Astrocyte of the spinal cord (primary cell): ENCODE measurements around the gene LRCH2.

Experiments used
- DNase-seq: peaks from one replicate; pipeline ENCODE4 v3.0.0; 2011; ENCODE audit warnings: low read depth, low spot score
- H3K4me3 ChIP-seq: 2 replicates; pipeline ENCODE4 v1.5.1; 2011; ENCODE audit warnings: low read depth, mild to moderate bottlenecking, low read length, moderate library complexity
- in situ Hi-C: cut with HindIII; loops from 2 replicates; pipeline ENCODE4 v1.10.0; 2017; ENCODE audit warnings: low sequenced_read_pairs
- TF ChIP-seq, protein P1 (sequence below): IDR thresholded peaks from 2 replicates; pipeline ENCODE4 v1.5.1; 2012; ENCODE audit warnings: low read depth, mild to moderate bottlenecking, low read length, inconsistent platforms

LRCH2 gene

DNA sequence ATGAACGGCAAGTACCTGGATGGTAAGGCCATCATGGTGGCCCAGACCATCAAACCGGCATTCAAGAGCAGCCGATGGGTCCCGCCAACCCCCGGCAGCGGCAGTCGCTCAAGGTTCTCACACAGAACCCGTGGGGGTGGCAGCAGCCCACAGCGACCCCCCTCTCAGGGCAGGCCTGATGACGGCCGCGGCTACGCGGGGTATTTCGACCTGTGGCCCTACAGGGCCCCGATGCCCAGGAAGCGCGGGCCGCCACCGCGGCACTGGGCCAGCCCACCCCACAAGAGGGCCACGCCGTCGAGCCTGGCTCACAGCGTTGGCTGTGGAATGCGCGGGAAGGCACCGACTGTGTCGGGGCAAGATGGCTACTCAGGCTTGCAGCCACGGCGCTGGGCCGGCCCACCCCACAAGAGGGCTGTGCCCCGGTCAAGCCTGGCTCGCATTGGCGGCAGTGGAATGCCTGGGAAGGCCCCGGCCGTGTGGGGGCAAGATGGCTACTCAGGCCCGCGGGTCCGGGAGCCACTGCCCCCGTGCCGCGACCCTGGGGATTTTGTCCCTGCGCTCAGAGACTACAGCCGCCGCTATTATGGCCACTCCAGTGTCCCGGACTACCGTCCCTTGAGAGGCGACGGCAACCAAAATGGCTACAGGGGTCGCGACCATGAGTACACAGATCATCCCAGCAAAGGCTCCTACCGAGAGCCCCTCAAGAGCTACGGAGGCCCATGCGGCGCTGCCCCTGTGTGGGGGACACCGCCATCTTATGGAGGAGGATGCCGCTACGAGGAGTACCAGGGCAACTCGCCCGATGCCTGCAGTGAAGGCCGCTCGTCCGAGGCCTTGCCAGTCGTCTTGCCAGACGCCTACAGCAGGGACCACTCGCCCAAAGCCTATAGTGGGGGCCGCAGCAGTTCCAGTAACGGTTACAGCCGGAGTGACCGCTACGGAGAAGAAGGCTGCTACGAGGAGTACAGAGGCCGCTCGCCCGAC, 44.0 kb downstream of the LRCH2 start:
- in situ Hi-C loops = no loop called here
- no peak for DNase-seq
- TF ChIP-seq, protein P1, sequence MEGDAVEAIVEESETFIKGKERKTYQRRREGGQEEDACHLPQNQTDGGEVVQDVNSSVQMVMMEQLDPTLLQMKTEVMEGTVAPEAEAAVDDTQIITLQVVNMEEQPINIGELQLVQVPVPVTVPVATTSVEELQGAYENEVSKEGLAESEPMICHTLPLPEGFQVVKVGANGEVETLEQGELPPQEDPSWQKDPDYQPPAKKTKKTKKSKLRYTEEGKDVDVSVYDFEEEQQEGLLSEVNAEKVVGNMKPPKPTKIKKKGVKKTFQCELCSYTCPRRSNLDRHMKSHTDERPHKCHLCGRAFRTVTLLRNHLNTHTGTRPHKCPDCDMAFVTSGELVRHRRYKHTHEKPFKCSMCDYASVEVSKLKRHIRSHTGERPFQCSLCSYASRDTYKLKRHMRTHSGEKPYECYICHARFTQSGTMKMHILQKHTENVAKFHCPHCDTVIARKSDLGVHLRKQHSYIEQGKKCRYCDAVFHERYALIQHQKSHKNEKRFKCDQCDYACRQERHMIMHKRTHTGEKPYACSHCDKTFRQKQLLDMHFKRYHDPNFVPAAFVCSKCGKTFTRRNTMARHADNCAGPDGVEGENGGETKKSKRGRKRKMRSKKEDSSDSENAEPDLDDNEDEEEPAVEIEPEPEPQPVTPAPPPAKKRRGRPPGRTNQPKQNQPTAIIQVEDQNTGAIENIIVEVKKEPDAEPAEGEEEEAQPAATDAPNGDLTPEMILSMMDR = no peak
- no peak overlapping the region for H3K4me3 ChIP-seq

GRCh38 chrX:115189110-115189509, 44.8 kb downstream of the LRCH2 start, which contains the start of gene RBMXL3:
TSS of gene RBMXL3 (plus strand) at chrX:115189410. CDS start at chrX:115189442, 32 bp downstream.
- no peak within 1 kb of the TSS for H3K4me3 ChIP-seq
- in situ Hi-C loops = no loop called here
- no peak for DNase-seq
- TF ChIP-seq, protein P1 = no peak

DNA sequence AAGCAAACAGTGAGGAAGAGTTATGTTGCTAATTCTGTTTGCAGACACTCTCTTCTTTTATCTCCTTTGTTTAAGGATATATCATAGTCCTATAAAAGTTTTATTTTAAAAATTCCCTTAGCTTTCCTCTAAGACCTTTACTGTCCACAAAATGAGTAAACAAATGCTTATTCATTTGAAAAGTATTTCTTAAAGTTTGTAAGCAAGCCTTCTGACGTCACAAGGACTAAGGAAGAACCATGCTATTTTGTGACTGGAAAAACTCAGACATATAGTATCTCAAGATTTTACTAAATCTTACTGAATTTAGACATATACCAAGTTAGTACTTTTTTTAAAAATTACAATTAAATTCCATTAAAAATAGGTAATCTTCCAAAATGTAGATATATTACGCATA, 49.9 kb downstream of the LRCH2 start:
- DNase-seq = no peak
- TF ChIP-seq, protein P1 = no peak
- in situ Hi-C loops = no loop called here
- no peak overlapping the region for H3K4me3 ChIP-seq

GRCh38 chrX:115178473-115178872, 55.4 kb downstream of the LRCH2 start:
- no peak overlapping the region for H3K4me3 ChIP-seq
- DNase-seq = no peak
- in situ Hi-C loops = no loop called here
- TF ChIP-seq, protein P1 = no peak

DNA sequence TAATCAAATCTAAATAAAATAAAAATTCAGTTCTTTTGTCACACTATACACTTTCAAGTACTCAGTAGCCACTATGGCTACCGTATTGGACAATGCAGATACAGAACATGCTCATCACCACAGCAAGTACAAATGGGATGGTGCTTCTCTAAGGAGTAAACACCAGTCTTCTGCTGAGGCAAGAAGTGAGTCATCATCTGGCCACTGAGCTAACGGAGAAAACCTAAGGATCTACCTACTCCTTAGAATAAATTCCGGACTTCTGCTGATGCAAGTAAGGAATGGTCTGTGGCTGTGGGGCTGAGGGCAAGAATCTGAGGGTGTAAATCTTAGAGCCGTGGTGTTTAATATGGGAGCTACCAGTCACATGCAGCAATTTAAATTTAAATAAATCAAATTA, 56.0 kb downstream of the LRCH2 start:
- in situ Hi-C loops = no loop called here
- H3K4me3 ChIP-seq = no peak overlapping the region
- TF ChIP-seq, protein P1 = no peak
- peak; percentile 4 for DNase-seq

DNA sequence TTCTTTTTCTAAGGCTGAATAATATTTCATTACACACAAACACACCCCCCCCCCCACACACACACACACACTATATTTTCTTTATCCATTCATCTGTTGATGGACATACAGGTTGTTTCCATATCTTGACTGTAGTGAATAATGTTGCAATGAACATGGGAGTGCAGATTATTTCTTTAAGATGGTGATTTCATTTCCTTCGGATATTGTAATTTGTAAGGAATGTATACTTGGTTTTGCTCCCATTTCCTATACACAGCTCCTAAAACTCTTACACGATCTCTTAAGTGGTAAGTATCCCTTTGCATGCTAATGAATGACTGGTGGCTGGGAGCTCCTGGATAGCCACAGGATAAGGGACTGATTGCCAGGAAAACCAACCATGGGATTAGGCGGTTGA, 59.3 kb downstream of the LRCH2 start:
- in situ Hi-C loops = no loop called here
- TF ChIP-seq, protein P1 = no peak
- DNase-seq = no peak
- H3K4me3 ChIP-seq = no peak overlapping the region
